Astrocyte of the cerebellum (primary cell): ENCODE measurements around the gene METTL1.
"Not testable (repeated sequence)": the region's sequence is repeated elsewhere in the genome, so short reads cannot be mapped to it uniquely, and the experiment has no call there.

Source experiments
- DNase-seq: peaks from one replicate; pipeline ENCODE4 v3.0.0-alpha.2; 2011; ENCODE audit warnings: low read depth
- H3K4me3 ChIP-seq: 2 replicates; pipeline ENCODE4 v1.5.1; 2011; ENCODE audit warnings: mild to moderate bottlenecking, low read depth, low read length, moderate library complexity
- in situ Hi-C: cut with HindIII; loops from 2 replicates; pipeline ENCODE4 v1.10.0; 2017; ENCODE audit warnings: low sequenced_read_pairs
- TF ChIP-seq, protein P1 (sequence below): IDR thresholded peaks from 2 replicates; pipeline ENCODE4 v1.5.1; 2012; ENCODE audit warnings: low read length, low read depth, moderate library complexity, mild to moderate bottlenecking; ENCODE audit errors: missing control alignments

METTL1 gene

DNA sequence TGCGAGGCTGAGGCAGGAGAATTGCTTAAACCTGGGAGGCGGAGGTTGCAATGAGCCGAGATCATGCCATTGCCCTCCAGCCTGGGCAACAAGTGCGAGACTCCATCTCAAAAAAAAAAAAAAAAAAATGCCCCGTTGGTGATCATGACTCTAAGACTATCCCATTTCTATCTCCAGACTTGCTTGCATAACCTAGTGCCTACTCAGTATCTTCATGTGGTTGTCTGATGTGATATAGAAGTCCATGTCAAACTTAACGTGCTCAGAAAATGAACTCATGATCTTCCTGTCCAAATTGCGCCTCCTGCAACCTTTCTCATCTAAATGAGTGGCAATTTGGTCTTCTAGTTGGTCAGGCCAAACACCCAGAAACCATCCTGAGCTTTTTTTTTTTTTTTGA, 6.0 kb upstream of the METTL1 start:
- DNase-seq: no peak
- no peak overlapping the region for H3K4me3 ChIP-seq
- TF ChIP-seq, protein P1, sequence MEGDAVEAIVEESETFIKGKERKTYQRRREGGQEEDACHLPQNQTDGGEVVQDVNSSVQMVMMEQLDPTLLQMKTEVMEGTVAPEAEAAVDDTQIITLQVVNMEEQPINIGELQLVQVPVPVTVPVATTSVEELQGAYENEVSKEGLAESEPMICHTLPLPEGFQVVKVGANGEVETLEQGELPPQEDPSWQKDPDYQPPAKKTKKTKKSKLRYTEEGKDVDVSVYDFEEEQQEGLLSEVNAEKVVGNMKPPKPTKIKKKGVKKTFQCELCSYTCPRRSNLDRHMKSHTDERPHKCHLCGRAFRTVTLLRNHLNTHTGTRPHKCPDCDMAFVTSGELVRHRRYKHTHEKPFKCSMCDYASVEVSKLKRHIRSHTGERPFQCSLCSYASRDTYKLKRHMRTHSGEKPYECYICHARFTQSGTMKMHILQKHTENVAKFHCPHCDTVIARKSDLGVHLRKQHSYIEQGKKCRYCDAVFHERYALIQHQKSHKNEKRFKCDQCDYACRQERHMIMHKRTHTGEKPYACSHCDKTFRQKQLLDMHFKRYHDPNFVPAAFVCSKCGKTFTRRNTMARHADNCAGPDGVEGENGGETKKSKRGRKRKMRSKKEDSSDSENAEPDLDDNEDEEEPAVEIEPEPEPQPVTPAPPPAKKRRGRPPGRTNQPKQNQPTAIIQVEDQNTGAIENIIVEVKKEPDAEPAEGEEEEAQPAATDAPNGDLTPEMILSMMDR: no peak
- in situ Hi-C loops: no loop called here

DNA sequence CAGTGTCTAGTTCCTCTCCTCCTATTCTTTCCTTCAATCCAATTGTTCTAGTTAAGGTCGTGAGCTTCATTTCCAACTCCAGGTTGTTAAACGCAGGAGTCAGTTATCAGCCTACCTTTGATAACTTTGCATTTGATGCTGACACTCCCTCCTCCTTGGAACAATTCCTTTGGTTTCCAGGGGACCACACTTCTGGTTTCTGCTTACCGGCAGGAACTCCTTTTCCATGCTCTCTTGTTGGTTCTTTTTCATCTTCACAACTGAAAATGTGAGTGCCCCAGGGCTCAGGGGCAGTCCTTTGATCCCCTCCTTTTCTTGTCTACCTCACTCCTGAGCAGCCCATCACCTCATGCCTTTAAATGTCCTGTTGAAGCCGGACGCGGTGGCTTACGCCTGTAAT, 5.5 kb upstream of the METTL1 start:
- H3K4me3 ChIP-seq: no peak overlapping the region
- in situ Hi-C loops: no loop called here
- no peak for DNase-seq
- TF ChIP-seq, protein P1: no peak

- TF ChIP-seq, protein P1: no peak
- in situ Hi-C loops: no loop called here
- DNase-seq: no peak
- no peak overlapping the region for H3K4me3 ChIP-seq
Measured at GRCh38 chr12:57776247-57776587, 4.3 kb upstream of the METTL1 start.

GRCh38 chr12:57775563-57776246, 3.8 kb upstream of the METTL1 start:
- no peak overlapping the region for H3K4me3 ChIP-seq
- DNase-seq: no peak
- TF ChIP-seq, protein P1: no peak
- in situ Hi-C loops: no loop called here

- TF ChIP-seq, protein P1: no peak
- no peak for DNase-seq
- in situ Hi-C loops: no loop called here
- H3K4me3 ChIP-seq: no peak overlapping the region
Measured at GRCh38 chr12:57775044-57775443, 3.1 kb upstream of the METTL1 start.

DNA sequence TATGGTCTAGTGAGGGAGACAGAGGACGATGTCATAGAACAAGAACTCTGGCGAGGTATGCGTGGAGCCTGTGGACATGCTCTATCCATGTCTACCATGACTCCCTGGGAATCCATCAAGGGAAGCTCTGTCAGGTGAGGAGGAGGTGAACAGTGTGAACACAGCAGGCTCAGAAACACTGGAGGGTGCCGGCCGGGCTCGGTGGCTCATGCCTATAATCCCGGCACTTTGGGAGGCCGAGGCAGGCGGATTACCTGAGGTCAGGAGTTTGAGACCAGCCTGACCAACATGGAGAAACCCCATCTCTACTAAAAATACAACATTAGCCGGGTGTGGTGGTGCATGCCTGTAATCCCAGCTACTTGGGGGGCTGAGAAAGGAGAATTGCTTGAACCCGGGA, 2.7 kb upstream of the METTL1 start:
- in situ Hi-C loops, H3K4me3 ChIP-seq, DNase-seq: not testable (repeated sequence)

- in situ Hi-C loops: no loop called here
- H3K4me3 ChIP-seq: peak within 1 kb of the TSS; percentile 90
- no peak for DNase-seq
- TF ChIP-seq, protein P1: no peak
Measured at GRCh38 chr12:57772429-57773322, 771 bp upstream of the METTL1 start, which contains the start of gene EEF1AKMT3. EEF1AKMT3 (plus strand) TSS chr12:57772614; CDS start chr12:57772725, 111 bp downstream.
